ENCODE data around the gene CTSS.

GRCh38 chr1:150695561-150695960, 70.0 kb downstream of the CTSS start:
- TF ChIP-seq EZH2phosphoT487 (IDR thresholded peaks at IDR 0.05; ENCODE audit: borderline replicate concordance, low read depth, low read length) = no peak
- TF ChIP-seq, protein P1, sequence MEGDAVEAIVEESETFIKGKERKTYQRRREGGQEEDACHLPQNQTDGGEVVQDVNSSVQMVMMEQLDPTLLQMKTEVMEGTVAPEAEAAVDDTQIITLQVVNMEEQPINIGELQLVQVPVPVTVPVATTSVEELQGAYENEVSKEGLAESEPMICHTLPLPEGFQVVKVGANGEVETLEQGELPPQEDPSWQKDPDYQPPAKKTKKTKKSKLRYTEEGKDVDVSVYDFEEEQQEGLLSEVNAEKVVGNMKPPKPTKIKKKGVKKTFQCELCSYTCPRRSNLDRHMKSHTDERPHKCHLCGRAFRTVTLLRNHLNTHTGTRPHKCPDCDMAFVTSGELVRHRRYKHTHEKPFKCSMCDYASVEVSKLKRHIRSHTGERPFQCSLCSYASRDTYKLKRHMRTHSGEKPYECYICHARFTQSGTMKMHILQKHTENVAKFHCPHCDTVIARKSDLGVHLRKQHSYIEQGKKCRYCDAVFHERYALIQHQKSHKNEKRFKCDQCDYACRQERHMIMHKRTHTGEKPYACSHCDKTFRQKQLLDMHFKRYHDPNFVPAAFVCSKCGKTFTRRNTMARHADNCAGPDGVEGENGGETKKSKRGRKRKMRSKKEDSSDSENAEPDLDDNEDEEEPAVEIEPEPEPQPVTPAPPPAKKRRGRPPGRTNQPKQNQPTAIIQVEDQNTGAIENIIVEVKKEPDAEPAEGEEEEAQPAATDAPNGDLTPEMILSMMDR (conservative IDR thresholded peaks at IDR 0.05; ENCODE audit: low read length) = no peak

Measured in OCI-LY7 (cell line).